Measurements from ENCODE around the gene THOC1.

GRCh38 chr18:310042-310441, 42.2 kb upstream of the THOC1 start:
- TF ChIP-seq, protein P1, sequence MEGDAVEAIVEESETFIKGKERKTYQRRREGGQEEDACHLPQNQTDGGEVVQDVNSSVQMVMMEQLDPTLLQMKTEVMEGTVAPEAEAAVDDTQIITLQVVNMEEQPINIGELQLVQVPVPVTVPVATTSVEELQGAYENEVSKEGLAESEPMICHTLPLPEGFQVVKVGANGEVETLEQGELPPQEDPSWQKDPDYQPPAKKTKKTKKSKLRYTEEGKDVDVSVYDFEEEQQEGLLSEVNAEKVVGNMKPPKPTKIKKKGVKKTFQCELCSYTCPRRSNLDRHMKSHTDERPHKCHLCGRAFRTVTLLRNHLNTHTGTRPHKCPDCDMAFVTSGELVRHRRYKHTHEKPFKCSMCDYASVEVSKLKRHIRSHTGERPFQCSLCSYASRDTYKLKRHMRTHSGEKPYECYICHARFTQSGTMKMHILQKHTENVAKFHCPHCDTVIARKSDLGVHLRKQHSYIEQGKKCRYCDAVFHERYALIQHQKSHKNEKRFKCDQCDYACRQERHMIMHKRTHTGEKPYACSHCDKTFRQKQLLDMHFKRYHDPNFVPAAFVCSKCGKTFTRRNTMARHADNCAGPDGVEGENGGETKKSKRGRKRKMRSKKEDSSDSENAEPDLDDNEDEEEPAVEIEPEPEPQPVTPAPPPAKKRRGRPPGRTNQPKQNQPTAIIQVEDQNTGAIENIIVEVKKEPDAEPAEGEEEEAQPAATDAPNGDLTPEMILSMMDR (IDR thresholded peaks at IDR 0.05), result no peak
- TF ChIP-seq ZFX (IDR thresholded peaks at IDR 0.05; ENCODE audit: borderline replicate concordance), result no peak
